Measurements from ENCODE around the gene TRABD2B.

GRCh38 chr1:47887060-47887459 is 110.1 kb downstream of the TRABD2B start:
- TF ChIP-seq CTCF (IDR thresholded peaks at IDR 0.05): no peak
- no peak for TF ChIP-seq POLR2A (IDR thresholded peaks at IDR 0.05)
